ENCODE results near the gene ANKRD13D.
"Not testable (repeated sequence)": the region's sequence is repeated elsewhere in the genome, so short reads cannot be mapped to it uniquely, and the experiment has no call there.

The ANKRD13D gene

DNA sequence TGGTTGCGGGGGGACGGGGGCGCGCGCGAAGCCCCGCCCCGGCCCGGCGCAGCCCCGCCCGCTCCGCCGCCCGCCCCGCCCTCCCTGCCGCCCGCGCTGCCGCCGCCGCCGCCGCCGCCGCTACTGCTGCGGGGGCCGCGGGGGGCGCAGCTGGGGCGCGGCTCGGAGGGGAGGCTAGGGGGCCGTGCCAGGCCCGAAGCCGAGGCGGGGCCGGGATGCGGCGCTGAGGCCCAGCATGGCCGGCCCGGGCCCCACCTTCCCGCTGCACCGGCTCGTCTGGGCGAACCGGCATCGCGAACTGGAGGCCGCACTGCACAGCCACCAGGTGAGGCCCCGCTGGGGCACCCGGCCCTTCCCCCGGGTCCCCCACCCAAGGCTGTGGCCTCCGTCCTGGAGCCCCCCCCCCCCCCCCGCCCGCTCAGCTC, at the start of gene ANKRD13D:
TSS of gene ANKRD13D (plus strand) at position 78 of the 425 bp plus-strand sequence. CDS start at position 236, 158 bp downstream.
- DNase-seq = no peak

DNA sequence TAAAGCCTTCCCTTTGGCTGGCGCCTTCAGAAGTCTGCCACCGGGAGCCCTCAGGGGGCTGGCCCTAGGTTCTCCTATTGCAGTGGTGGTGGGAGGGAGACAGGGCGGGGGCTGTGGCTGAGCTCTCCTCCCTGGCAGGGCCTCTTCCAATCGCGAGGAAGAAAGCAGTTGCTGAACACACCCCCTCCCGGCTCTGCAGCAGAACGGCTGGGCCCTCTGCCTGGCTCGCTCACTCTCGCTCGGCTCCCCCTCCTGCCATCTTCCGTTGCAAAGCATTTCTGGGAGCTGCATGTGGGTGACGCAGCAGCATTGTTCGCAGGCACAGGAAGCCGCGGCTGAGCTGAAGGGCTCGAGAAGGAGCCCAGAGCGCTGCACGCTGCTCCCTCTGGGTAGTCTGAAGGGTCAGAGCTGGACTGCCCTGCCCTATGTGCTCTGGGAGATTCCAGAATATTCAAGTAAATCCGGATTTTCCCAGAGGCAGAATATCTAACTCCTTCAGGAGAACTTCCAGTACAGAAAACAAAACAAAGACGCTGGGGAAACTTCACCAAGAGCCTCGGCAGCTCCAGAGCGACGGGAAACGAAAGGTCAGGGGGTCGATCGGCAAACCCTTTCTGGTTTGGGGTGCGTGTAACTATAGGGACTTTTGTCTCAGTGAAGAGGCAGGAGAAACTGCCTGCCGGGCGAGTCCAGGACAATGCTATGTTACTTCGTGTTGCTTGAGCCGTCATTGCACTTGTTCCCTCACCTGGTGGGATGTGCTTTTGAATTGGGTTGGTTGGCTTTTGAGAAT, 49.1 kb upstream of the ANKRD13D start:
- peak; percentile 98 for DNase-seq

- DNase-seq = peak; percentile 91
These were observed 48.3 kb upstream of the ANKRD13D start for GRCh38 chr11:67240576-67241389.

DNA sequence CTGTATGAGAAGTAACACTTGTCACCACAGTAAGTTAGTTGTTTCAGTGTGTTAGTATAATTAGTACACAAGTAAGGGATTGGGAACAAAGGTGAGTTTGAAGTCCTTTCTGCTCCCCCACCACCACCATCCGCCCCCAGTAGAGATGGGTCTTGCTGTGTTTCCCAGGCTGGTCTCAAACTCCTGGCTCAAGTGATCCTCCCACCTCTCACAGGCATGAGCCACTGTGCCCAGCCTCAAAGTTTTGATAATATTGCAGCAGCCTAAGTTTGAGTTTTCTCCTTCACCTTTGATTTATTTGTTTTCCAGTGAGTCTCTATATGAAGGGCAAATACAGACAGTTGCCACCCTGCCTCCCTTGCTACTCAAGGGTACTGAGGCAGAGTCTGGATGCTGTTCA, 46.6 kb upstream of the ANKRD13D start:
- no peak for DNase-seq

- no peak for DNase-seq
These were observed 46.1 kb upstream of the ANKRD13D start for GRCh38 chr11:67243051-67243450.

DNA sequence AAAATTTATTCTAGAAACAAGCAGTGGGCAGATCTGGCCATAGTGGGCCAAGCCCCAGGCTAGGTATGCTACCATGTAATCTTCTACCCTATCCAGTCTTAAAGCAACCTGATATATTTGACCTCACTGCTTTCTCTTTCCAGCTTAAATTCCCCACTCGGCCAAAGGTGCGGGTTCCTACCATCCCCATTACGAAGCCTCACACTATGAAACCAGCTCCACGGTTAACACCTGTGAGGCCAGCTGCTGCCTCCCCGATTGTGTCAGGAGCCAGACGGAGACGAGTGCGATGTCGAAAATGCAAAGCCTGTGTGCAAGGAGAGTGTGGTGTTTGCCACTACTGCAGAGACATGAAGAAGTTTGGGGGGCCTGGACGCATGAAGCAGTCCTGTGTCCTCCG, 44.1 kb upstream of the ANKRD13D start:
- no peak for DNase-seq

GRCh38 chr11:67247946-67248550, 41.1 kb upstream of the ANKRD13D start:
- no peak for DNase-seq

DNA sequence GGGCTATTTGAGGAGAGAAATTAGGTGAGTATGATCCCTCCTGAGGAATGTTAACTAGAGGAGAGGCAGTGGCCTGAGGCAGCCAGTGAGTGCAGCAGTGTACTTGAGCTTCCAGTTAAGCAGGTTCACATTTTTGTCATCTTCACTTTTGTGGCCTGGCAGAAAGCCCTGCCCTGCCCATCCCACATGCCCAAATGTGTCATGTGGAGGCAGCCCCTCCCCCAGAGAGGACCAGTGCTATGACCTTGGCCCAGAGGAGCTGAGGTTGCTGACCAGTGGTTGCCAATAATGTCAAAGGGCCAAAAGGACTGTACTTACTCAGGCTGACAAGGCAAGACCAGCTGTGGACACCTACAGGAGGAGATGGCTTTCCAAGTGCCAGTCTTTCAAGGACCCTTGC, 40.5 kb upstream of the ANKRD13D start:
- DNase-seq = no peak

- DNase-seq = no peak
These were observed 38.8 kb upstream of the ANKRD13D start for GRCh38 chr11:67250059-67251043.

- no peak for DNase-seq
These were observed 37.3 kb upstream of the ANKRD13D start for GRCh38 chr11:67251841-67252240.

GRCh38 chr11:67252831-67253239, 36.3 kb upstream of the ANKRD13D start:
- DNase-seq = peak; percentile 55

DNA sequence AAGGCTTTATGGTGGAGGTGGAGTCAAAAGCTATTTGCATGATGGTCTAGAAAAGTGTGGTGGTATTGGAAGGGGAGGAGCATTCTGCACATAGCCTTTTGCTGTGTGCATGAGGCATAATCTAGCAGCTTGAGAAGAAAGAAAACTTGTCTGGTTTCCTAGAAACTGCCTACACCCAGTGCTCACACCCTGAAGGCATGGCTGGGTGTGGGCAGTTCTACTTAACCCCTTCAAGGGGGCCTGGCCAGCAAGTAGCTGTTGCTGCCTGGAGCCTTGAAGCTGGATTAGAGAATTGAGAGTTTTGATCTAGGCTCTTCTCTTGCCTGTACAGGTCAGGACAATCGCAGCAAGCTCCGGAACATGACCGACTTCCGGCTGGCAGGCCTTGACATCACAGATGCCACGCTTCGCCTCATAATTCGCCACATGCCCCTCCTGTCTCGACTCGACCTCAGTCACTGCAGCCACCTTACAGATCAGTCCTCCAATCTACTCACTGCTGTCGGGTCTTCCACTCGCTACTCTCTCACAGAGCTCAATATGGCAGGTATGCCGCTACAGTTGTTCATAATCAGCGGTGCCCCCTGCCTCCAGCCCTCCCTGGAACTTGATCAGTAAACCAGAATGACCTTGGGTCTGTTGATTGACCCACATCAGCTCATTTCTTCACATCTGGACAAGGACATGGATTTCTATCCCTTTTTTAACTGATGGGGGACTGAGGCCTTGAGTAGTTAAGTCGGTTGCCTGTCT, 35.1 kb upstream of the ANKRD13D start:
- no peak for DNase-seq

GRCh38 chr11:67254798-67255197, 34.3 kb upstream of the ANKRD13D start:
- DNase-seq = no peak

DNA sequence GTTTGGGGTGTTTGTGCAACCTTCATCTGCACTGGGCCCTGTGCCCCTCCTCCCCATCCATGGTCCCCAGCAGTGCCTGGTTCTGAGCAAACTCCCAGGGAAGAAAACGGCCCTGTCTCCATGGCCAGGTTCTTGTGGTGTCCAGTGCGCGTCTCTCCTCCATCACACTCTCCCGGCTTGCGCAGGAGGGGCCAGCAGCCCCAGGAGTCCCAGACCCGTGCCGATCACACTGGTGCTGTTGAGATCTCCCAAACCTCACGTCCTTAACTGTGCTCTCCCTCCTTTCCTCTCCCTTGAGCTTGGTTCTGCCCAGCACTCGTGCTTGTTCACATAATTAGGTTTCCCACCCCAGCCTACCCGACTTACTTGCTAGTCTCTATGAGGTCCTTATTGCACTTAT, 33.8 kb upstream of the ANKRD13D start:
- DNase-seq = no peak

- DNase-seq = no peak
These were observed 33.2 kb upstream of the ANKRD13D start for GRCh38 chr11:67255864-67256263.

GRCh38 chr11:67256477-67257135, 32.5 kb upstream of the ANKRD13D start:
- no peak for DNase-seq

DNA sequence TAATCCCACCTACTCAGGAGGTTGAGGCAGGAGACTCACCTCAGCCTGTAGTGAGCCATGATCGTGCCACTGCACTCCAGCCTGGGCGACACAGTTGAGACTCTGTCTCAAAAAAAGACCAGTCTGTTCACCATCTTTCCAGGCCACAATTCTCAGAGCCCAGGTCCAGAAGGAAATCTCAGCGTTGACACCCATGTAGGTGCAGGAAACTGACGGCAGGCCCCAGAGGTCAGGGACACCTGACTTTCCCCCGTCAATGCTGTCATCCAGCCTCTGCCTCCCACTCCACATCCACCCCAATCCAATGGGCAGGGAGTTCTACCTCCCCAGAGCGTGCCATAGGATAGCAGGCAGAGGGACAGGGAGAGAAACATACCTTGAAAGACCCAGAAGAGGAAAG, 28.7 kb upstream of the ANKRD13D start:
- no peak for DNase-seq

DNA sequence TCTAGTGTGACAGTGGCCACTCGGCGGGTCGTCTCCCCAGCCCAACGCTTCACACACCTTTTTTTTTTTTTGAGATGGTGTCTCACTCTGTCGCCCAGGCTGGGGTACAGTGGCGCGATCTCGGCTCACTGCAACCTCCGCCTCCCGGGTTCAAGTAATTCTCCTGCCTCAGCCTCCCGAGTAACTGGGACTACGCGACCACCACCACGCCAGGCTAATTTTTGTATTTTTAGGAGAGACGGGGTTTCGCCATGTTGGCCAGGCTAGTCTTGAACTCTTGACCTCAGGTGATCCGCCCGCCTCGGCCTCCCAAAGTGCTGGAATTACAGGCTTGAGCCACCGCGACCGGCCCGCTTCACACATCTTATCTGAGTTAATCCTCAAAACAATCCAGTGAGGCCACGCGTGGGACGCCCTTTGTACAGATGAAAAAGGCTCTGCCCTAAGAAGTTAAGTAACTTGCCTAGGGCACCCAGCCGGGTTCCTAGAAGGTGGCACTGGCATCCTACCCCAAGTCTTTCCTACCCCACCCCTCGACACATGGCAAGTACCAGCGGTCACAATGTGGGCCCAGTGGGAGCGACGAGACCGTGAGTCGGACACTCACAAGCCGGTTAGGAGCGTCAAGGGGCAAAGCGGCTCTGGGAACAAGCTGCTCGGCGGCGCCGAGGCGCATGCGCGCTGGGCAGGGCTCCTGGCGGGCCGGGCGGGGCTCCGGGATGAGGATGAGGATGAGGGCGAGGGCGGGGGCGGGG, 28.0 kb upstream of the ANKRD13D start:
- DNase-seq = not testable (repeated sequence)

DNA sequence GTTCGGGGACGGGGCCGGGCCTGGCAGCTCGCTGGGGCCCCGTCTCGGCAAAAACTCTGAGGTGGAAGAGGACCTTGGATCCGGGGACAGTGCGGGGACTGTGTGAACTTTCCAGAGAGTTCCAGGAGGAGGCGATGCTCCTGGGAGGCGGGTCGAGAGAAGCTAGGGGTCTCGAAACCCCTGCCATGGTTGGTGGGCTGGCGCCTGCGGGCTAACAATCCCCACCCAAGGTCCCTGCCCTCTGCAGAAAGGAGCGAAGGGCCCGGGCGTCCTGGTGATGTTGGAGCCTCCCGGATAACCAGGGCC, 27.5 kb upstream of the ANKRD13D start:
- no peak for DNase-seq

DNA sequence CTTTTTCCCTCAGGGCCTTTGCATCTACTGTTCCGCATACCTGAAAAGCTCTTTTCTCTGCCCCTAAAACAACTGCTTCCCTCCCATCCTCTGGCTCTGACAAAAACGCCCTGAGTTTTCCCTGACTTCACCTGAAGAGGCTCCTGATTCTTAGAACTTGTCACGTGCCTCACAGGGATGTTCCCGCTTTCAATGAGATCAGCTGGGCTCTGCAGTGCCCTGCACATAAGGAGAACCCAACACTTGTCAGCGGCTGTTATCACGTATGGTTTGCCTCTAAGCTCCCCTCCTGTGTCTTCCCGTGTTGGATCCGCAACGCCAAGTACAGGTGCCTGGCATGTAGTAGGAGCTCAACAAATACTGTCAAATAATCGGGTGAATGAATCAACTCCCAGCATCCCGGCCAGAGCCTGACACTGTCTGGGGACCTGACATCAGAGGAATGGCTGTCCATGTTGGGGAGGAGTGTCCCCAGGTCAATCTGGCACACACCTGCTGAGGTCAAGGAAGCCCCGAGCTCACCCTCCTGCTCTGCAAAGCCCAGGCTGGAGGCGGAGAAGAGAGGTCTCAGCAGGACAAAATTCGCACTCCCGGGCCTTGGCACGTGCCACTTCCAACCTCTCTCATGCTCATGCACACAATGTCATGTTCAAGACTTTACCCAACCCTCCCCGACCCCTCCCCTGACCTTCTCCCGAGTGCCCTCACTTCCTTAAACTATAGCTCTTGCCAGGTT, 27.0 kb upstream of the ANKRD13D start:
- no peak for DNase-seq
